ENCODE results near the gene ERBB3. TPM values are rescaled to one million over a fixed set of nuclear protein-coding genes. Genes with fewer than 3 reads are reported as not detected.
A peak's percentile ranks its signal among the peaks of the same experiment; 100 is the strongest.
"Not testable (repeated sequence)": the region's sequence is repeated elsewhere in the genome, so short reads cannot be mapped to it uniquely, and the experiment has no call there.

The ERBB3 gene
- total RNA-seq, 4 donors from 2014 or later: 17.3 to 41.1 (median 22.3) TPM

DNA sequence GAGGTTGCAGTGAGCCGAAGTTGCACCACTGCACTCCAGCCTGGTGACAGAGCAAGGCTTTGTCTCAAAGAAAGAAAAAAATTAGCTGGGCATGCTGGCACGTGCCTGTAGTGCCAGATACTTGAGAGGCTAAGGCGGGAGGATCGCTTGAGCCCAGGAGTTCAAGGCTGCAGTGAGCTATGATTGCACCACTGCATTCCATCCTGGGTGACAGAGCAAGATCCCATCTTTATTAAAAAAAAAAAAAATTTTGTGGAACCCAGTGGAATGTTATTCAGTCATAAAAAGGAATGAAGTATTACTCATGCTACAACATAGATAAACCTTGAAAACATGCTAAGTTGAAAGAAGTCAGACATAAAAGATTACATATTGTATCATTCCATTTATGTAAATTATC lies 8.3 kb upstream of the ERBB3 start:
- Histone ChIP-seq H3K27me3 (peaks cover 3% of the 10 kb centered on the region), H3K27ac (no peak overlapping the region), H3K36me3 (no peaks in the 10 kb centered on the region), H3K4me1 (no peaks in the 10 kb centered on the region), H3K9me3 (no peaks in the 10 kb centered on the region), H3K4me3 (no peak overlapping the region)
- ATAC-seq: no peak
- WGBS, 2 donors (ENCODE audit: low coverage in 1 of 2): 61 to 79% methylated on average over 3 to 4 of the region's 4 CpGs
- no peak for TF ChIP-seq EP300 (IDR thresholded peaks at IDR 0.05)
- TF ChIP-seq POLR2AphosphoS5 (IDR thresholded peaks at IDR 0.05): no peak
- TF ChIP-seq, protein P1, sequence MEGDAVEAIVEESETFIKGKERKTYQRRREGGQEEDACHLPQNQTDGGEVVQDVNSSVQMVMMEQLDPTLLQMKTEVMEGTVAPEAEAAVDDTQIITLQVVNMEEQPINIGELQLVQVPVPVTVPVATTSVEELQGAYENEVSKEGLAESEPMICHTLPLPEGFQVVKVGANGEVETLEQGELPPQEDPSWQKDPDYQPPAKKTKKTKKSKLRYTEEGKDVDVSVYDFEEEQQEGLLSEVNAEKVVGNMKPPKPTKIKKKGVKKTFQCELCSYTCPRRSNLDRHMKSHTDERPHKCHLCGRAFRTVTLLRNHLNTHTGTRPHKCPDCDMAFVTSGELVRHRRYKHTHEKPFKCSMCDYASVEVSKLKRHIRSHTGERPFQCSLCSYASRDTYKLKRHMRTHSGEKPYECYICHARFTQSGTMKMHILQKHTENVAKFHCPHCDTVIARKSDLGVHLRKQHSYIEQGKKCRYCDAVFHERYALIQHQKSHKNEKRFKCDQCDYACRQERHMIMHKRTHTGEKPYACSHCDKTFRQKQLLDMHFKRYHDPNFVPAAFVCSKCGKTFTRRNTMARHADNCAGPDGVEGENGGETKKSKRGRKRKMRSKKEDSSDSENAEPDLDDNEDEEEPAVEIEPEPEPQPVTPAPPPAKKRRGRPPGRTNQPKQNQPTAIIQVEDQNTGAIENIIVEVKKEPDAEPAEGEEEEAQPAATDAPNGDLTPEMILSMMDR (IDR thresholded peaks at IDR 0.05): no peak
- no peak for TF ChIP-seq POLR2A (IDR thresholded peaks at IDR 0.05)

DNA sequence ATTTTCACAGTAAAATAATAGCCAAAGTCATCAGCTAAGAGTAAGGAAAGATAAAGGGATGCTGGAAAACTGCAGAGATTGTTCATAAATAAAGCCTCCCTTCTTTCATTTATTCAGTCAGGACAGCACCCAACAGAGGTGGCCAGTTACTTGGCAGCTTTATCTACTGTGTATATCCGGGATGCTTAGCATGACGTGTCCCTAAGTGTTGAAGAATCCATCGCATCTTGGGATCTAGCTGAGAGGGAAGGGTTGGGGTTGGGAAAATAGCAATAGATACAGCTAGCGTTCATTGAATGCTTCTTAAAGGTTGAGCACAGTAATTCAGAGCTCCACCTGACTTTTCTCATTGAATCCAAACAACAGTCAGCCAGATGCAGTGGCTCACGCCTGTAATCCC lies 5.6 kb upstream of the ERBB3 start:
- peaks cover 3% of the 10 kb centered on the region for H3K27me3 ChIP-seq

DNA sequence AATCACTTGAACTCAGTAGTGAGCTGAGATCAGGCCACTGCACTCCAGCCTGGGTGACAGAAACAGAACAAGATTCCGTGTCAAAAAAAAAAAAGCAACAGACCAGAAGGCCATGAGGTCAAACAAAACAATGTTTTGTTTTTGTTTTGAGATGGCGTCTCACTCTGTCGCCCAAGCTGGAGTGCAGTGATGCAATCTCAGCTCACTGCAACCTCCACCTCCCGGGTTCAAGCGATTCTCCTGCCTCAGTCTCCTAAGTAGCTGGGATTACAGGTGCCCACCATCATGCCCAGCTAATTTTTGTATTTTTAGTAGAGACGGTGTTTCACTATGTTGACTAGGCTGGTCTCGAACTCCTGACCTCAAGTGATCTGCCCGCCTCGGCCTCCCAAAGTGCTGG lies 2.0 kb upstream of the ERBB3 start:
- not testable (repeated sequence) for H3K36me3 ChIP-seq, H3K27ac ChIP-seq, H3K4me3 ChIP-seq, ATAC-seq, H3K9me3 ChIP-seq
- H3K4me1 ChIP-seq: peaks cover 0 to 22% (median 6%) of the 10 kb centered on the region in 3 donors
- 68 to 89% methylated on average over 5 of the region's 9 CpGs for WGBS, 2 donors (ENCODE audit: low coverage in 1 of 2)
- H3K27me3 ChIP-seq: peaks cover 22% of the 10 kb centered on the region

More for the DNA sequence above, 5.6 kb upstream of the ERBB3 start:
- Histone ChIP-seq H3K27ac (no peak overlapping the region), H3K9me3 (no peaks in the 10 kb centered on the region), H3K4me1 (peaks cover 0 to 8% (median 0%) of the 10 kb centered on the region in 3 donors), H3K4me3 (no peak overlapping the region), H3K36me3 (no peaks in the 10 kb centered on the region)
- WGBS, 2 donors (ENCODE audit: low coverage in 1 of 2): 62 to 64% methylated on average over 3 of the region's 5 CpGs
- TF ChIP-seq, protein P1 (IDR thresholded peaks at IDR 0.05): no peak
- TF ChIP-seq POLR2AphosphoS5 (IDR thresholded peaks at IDR 0.05): no peak
- no peak for TF ChIP-seq POLR2A (IDR thresholded peaks at IDR 0.05)
- TF ChIP-seq EP300 (IDR thresholded peaks at IDR 0.05): no peak
- no peak for ATAC-seq

DNA sequence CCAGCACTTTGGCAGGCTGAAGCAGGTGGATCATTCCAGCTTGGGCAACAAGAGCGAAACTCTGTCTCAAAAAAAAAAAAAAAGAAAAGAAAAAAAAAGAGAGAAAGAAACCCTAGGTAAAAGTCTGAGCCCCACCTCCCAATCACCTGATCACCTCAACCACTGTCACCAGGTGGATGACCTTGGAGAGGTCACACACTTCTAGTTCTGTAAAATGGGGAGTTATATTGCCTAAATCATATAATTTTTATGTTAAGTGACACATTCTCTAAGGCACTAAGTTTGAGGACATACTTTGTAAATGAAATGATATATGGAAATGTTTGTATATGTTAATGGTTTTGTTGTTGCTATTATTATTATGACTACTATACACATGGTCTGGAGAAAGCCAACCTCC lies 1.5 kb upstream of the ERBB3 start:
- Histone ChIP-seq H3K9me3 (no peaks in the 10 kb centered on the region), H3K4me1 (peaks cover 0 to 22% (median 6%) of the 10 kb centered on the region in 3 donors), H3K4me3 (no peak overlapping the region), H3K36me3 (no peaks in the 10 kb centered on the region), H3K27me3 (peaks cover 22% of the 10 kb centered on the region), H3K27ac (peak overlapping the region in 2 of 4 donors; percentile 76 to 77)
- TF ChIP-seq EP300 (IDR thresholded peaks at IDR 0.05) (no peak), POLR2AphosphoS5 (IDR thresholded peaks at IDR 0.05) (no peak), POLR2A (IDR thresholded peaks at IDR 0.05) (no peak)
- TF ChIP-seq, protein P1 (IDR thresholded peaks at IDR 0.05): no peak
- no CpG with 5 or more reads among the region's 1 CpG for WGBS, 2 donors (ENCODE audit: low coverage in 1 of 2)
- ATAC-seq: no peak

DNA sequence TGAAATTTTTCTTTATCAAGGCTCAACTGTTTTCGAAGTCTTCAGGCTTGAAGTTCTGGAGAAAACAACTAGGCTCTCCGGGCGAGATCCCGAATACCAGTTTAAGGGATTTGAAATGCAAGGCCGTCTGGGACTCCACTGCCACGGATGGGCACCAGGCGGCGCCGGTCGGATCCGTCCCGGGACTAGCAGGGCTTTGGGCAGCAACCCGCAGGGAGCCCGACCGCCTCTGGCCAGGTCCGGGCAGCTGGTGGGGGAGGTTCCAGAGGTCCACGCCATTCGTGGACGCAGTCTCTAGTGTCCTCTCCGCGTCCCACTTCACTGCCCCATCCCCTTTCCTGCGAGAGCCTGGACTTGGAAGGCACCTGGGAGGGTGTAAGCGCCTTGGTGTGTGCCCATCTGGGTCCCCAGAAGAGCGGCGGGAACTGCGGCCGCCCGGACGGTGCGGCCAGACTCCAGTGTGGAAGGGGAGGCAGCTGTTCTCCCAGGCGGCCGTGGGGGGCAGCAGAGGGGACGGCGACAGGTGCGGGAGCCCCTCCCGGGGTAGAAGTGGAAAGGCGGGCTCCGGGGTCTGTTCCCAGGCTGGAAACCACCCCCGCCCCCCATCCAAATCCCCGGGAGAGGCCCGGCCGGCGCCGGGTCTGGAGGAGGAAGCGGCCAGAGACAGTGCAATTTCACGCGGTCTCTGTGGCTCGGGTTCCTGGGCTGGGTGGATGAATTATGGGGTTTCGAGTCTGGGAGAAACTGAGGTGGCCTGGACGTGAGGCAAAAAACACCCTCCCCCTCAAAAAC lies 838 bp upstream of the ERBB3 start:
- H3K27ac ChIP-seq: peak overlapping the region in 3 of 4 donors; percentile 73 to 77 (median 76)
- peak overlapping the region; percentile 35 to 58 for H3K4me3 ChIP-seq
- WGBS, 2 donors (ENCODE audit: low coverage in 1 of 2): 1% methylated on average over 10 of the region's 50 CpGs; no CpG with 5 or more reads in 1 of the 2 donors
- TF ChIP-seq, protein P1 (IDR thresholded peaks at IDR 0.05): peak; percentile 66 to 79 (median 74)
- TF ChIP-seq POLR2AphosphoS5 (IDR thresholded peaks at IDR 0.05): no peak
- TF ChIP-seq POLR2A (IDR thresholded peaks at IDR 0.05): no peak
- TF ChIP-seq EP300 (IDR thresholded peaks at IDR 0.05): no peak
- H3K9me3 ChIP-seq: no peaks in the 10 kb centered on the region
- peaks cover 22% of the 10 kb centered on the region for H3K27me3 ChIP-seq
- ATAC-seq: peak; percentile 91
- H3K36me3 ChIP-seq: no peaks in the 10 kb centered on the region
- peaks cover 0 to 22% (median 6%) of the 10 kb centered on the region in 3 donors for H3K4me1 ChIP-seq
